PC-3 (cell line): ENCODE data around the gene PRKN. TPM values are rescaled to one million over a fixed set of nuclear protein-coding genes. Genes with fewer than 3 reads are reported as not detected.

Experiments
- ATAC-seq: fragments of 200-7000 bp; cut with Tn5 transposase; 2 replicates; pipeline ENCODE4 v1.9.1; 2020; ENCODE audit warnings: mild to moderate bottlenecking, moderate library complexity
- BruUV-seq: library from RNA; stranded (reverse); fragments of 400-500 nt; replicated peaks from 2 replicates; lab custom pipeline; 2021; lab: Mats Ljungman, UMichigan
- CTCF ChIA-PET: fragments of 300-600 bp; sonication (Branson Sonifier 250); formaldehyde crosslinking; loops from one replicate; lab custom pipeline; 2022; ENCODE audit warnings: antibody characterized with exemption; lab: Charles Lee
- POLR2A ChIA-PET: fragments of 300-600 bp; sonication (Branson Sonifier 250); formaldehyde crosslinking; loops from one replicate; lab custom pipeline; 2022; ENCODE audit warnings: antibody characterized with exemption; ENCODE audit not compliant: unreplicated experiment; lab: Charles Lee
- DNase-seq: peaks from one replicate; pipeline ENCODE4 v3.0.0-alpha.2; 2015
- H2AFZ ChIP-seq: fragments of 300-600 bp; sonication (generic); 2 replicates; pipeline ENCODE4 v1.6.0; 2016; ENCODE audit warnings: antibody characterized with exemption, low read length
- H3F3A ChIP-seq: fragments of 300-600 bp; sonication (generic); one replicate; pipeline ENCODE4 v1.6.0; 2017; ENCODE audit warnings: antibody characterized with exemption, low read length, control low read depth, mild to moderate bottlenecking; ENCODE audit not compliant: unreplicated experiment
- H3K27ac ChIP-seq: fragments of 300-600 bp; sonication (generic); 2 replicates; pipeline ENCODE4 v1.5.1; 2016; ENCODE audit warnings: mild to moderate bottlenecking, low read length
- H3K27me3 ChIP-seq: fragments of 300-600 bp; sonication (generic); 2 replicates; pipeline ENCODE4 v1.6.1; 2016; ENCODE audit warnings: low read length, mixed read lengths
- H3K36me3 ChIP-seq: fragments of 300-600 bp; sonication (generic); 2 replicates; pipeline ENCODE4 v1.6.1; 2016; ENCODE audit warnings: low read depth, mixed run types, low read length, mixed read lengths
- H3K4me1 ChIP-seq: fragments of 300-600 bp; sonication (generic); 2 replicates; pipeline ENCODE4 v1.5.1; 2016; ENCODE audit warnings: low read length; ENCODE audit not compliant: insufficient read depth
- H3K4me2 ChIP-seq: fragments of 300-600 bp; sonication (generic); 2 replicates; pipeline ENCODE4 v1.6.0; 2016; ENCODE audit warnings: low read length
- H3K4me3 ChIP-seq: fragments of 300-600 bp; sonication (generic); 2 replicates; pipeline ENCODE4 v1.5.1; 2016; ENCODE audit warnings: mild to moderate bottlenecking, low read length, mixed read lengths
- H3K79me2 ChIP-seq: fragments of 300-600 bp; sonication (generic); 2 replicates; pipeline ENCODE4 v1.6.1; 2017; ENCODE audit warnings: low read length, mixed read lengths
- H3K9ac ChIP-seq: fragments of 300-600 bp; sonication (generic); 2 replicates; pipeline ENCODE4 v1.6.0; 2016; ENCODE audit warnings: mild to moderate bottlenecking, low read length
- H3K9me2 ChIP-seq: fragments of 300-600 bp; sonication (generic); replicated peaks from 2 replicates; pipeline ENCODE4 v1.6.1; 2016; ENCODE audit warnings: mixed run types, low read length, mixed read lengths
- H3K9me3 ChIP-seq: fragments of 300-600 bp; sonication (generic); 2 replicates; pipeline ENCODE4 v1.6.1; 2016; ENCODE audit warnings: low read length, mixed read lengths
- H4K20me1 ChIP-seq: fragments of 300-600 bp; sonication (generic); 2 replicates; pipeline ENCODE4 v1.6.1; 2016; ENCODE audit warnings: low read length, mixed read lengths
- EZH2 ChIP-seq: fragments of 300-600 bp; sonication (generic); IDR thresholded peaks from one replicate; pipeline ENCODE4 v1.6.1; 2017; ENCODE audit warnings: antibody characterized with exemption, mild to moderate bottlenecking, low read length; ENCODE audit not compliant: unreplicated experiment
- EZH2phosphoT487 ChIP-seq: fragments of 300-600 bp; sonication (generic); IDR thresholded peaks from 2 replicates; pipeline ENCODE4 v1.6.1; 2018; ENCODE audit warnings: mild to moderate bottlenecking, antibody characterized with exemption, low read length, borderline replicate concordance
- intact Hi-C: fragments of 100-400 bp; cut with micrococcal nuclease; formaldehyde crosslinking; loops from 2 replicates; pipeline ENCODE4 v1.9.0; 2023
- total RNA-seq: library from RNA; depleted of rRNA; stranded (reverse); fragments of >200 nt; gene quantifications from 2 replicates; pipeline ENCODE4 v1.2.3, GENCODE V29; 2014
- TF ChIP-seq, protein P1 (sequence below): fragments of 300-600 bp; sonication (generic); conservative IDR thresholded peaks from 2 replicates; pipeline ENCODE4 v1.5.1; 2017; ENCODE audit warnings: antibody characterized with exemption, low read depth, mild to moderate bottlenecking, low read length

PRKN gene
- total RNA-seq, 1 experiment from 2014 or later: not detected

DNA sequence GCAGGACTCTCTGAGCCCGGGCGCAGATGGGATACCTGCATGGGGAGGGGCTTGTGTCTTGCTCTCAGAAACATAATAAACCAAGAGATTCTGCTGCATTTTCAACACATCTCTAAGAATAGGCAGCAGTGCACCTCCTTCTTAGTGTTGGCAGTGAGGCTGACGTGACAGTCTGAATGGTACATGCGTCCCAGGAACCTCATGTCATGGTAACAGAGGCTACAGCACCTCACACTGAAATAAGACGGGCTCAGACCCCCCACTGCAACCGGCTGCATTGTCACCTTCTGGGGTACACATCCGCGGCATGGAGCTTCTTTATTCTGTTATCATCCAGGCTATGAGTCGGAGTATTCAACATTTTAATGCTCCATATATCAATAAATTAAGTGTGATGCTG is 1056.4 kb downstream of the PRKN start:
- no peaks in the 10 kb centered on the region for H3K4me1 ChIP-seq
- H3K4me2 ChIP-seq: no peak overlapping the region
- no peaks in the 10 kb centered on the region for H3K9me3 ChIP-seq
- no peaks in the 10 kb centered on the region for H4K20me1 ChIP-seq
- no peak overlapping the region for H3K27ac ChIP-seq
- H3F3A ChIP-seq: no peaks in the 10 kb centered on the region
- TF ChIP-seq EZH2 (no peak), EZH2phosphoT487 (no peak)
- TF ChIP-seq, protein P1, sequence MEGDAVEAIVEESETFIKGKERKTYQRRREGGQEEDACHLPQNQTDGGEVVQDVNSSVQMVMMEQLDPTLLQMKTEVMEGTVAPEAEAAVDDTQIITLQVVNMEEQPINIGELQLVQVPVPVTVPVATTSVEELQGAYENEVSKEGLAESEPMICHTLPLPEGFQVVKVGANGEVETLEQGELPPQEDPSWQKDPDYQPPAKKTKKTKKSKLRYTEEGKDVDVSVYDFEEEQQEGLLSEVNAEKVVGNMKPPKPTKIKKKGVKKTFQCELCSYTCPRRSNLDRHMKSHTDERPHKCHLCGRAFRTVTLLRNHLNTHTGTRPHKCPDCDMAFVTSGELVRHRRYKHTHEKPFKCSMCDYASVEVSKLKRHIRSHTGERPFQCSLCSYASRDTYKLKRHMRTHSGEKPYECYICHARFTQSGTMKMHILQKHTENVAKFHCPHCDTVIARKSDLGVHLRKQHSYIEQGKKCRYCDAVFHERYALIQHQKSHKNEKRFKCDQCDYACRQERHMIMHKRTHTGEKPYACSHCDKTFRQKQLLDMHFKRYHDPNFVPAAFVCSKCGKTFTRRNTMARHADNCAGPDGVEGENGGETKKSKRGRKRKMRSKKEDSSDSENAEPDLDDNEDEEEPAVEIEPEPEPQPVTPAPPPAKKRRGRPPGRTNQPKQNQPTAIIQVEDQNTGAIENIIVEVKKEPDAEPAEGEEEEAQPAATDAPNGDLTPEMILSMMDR: no peak
- ChIA-PET CTCF (no interaction called here), POLR2A (no interaction called here)
- ATAC-seq (no peak), DNase-seq (no peak)
- no peaks in the 10 kb centered on the region for H3K9me2 ChIP-seq
- no peak overlapping the region for H3K4me3 ChIP-seq
- H3K79me2 ChIP-seq: no peaks in the 10 kb centered on the region
- H3K27me3 ChIP-seq: peaks cover 60% of the 10 kb centered on the region
- BruUV-seq: no TSS peak
- no peaks in the 10 kb centered on the region for H3K36me3 ChIP-seq
- no peak overlapping the region for H2AFZ ChIP-seq
- no peak overlapping the region for H3K9ac ChIP-seq
- intact Hi-C loops: no loop called here

DNA sequence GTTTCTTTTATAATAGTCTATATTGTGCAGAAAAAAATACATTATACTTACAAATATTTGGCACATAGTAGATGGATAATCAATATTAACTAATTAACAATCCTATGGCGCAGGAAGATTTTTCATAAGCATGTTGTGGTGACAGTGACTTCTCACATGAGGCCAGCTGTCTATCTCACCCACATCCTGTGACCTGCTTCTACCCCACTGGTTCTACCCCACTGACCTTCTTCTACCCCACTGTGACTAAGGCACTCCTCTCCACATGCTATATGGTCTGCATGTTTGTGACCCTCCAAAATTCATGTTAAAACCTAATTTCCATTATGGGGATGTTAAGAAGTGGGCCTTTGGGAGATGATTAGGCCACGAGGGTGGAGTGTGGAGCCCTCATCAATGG is 1058.9 kb downstream of the PRKN start:
- Histone ChIP-seq H3K27me3 (peaks cover 45% of the 10 kb centered on the region), H3K9me3 (no peaks in the 10 kb centered on the region), H3K4me2 (no peak overlapping the region), H4K20me1 (no peaks in the 10 kb centered on the region), H3K4me1 (no peaks in the 10 kb centered on the region), H3K9ac (no peak overlapping the region), H3K4me3 (no peak overlapping the region), H3F3A (no peaks in the 10 kb centered on the region), H2AFZ (no peak overlapping the region), H3K27ac (no peak overlapping the region), H3K36me3 (no peaks in the 10 kb centered on the region), H3K9me2 (no peaks in the 10 kb centered on the region), H3K79me2 (no peaks in the 10 kb centered on the region)
- no peak for TF ChIP-seq EZH2
- no peak for TF ChIP-seq EZH2phosphoT487
- TF ChIP-seq, protein P1: no peak
- BruUV-seq: no TSS peak
- no peak for ATAC-seq
- intact Hi-C loops: no loop called here
- ChIA-PET CTCF (no interaction called here), POLR2A (no interaction called here)
- DNase-seq: no peak

- H3K27ac ChIP-seq: no peak overlapping the region
- no TSS peak for BruUV-seq
- no peaks in the 10 kb centered on the region for H3K9me3 ChIP-seq
- ATAC-seq: no peak
- no peak overlapping the region for H3K4me2 ChIP-seq
- no peaks in the 10 kb centered on the region for H3K9me2 ChIP-seq
- H3K36me3 ChIP-seq: no peaks in the 10 kb centered on the region
- POLR2A ChIA-PET: no interaction called here
- H2AFZ ChIP-seq: no peak overlapping the region
- no peaks in the 10 kb centered on the region for H3K4me1 ChIP-seq
- no peaks in the 10 kb centered on the region for H3F3A ChIP-seq
- H3K4me3 ChIP-seq: no peak overlapping the region
- peaks cover 38% of the 10 kb centered on the region for H3K27me3 ChIP-seq
- H3K79me2 ChIP-seq: no peaks in the 10 kb centered on the region
- no peak for DNase-seq
- TF ChIP-seq EZH2phosphoT487 (no peak), EZH2 (no peak)
- TF ChIP-seq, protein P1: no peak
- intact Hi-C loops: no loop called here
- no peak overlapping the region for H3K9ac ChIP-seq
- CTCF ChIA-PET: no interaction called here
- no peaks in the 10 kb centered on the region for H4K20me1 ChIP-seq
These were observed 1059.6 kb downstream of the PRKN start for GRCh38 chr6:161667957-161668356.
